HepG2 (cell line): ENCODE results near the gene MXRA7. TPM values are rescaled to one million over a fixed set of nuclear protein-coding genes. Genes with fewer than 3 reads are reported as not detected.
A peak's percentile ranks its signal among the peaks of the same experiment; 100 is the strongest.

Source experiments
- ATAD3A ChIP-seq: sonication (generic); formaldehyde crosslinking; IDR thresholded peaks from 2 replicates; pipeline ENCODE4 v1.4.0; 2020; ENCODE audit warnings: missing genetic modification reagents
- ATM ChIP-seq: fragments of 450-650 bp; IDR thresholded peaks from 2 replicates; pipeline ENCODE4 v1.7.1; 2017; ENCODE audit warnings: mild to moderate bottlenecking, borderline replicate concordance
- DMTF1 ChIP-seq: sonication (generic); formaldehyde crosslinking; IDR thresholded peaks from 2 replicates; pipeline ENCODE4 v1.4.0; 2020; ENCODE audit warnings: mild to moderate bottlenecking, missing genetic modification reagents
- GLI4 ChIP-seq: sonication (generic); formaldehyde crosslinking; IDR thresholded peaks from 2 replicates; pipeline ENCODE4 v1.5.1; 2020; ENCODE audit warnings: missing genetic modification reagents, mild to moderate bottlenecking, moderate library complexity, borderline replicate concordance
- HDAC1 ChIP-seq: sonication (generic); formaldehyde crosslinking; IDR thresholded peaks from 2 replicates; pipeline ENCODE4 v1.5.1; 2020; ENCODE audit warnings: mild to moderate bottlenecking, missing genetic modification reagents
- IRF2 ChIP-seq: IDR thresholded peaks from 2 replicates; pipeline ENCODE4 v1.6.1; 2018; ENCODE audit warnings: missing genetic modification reagents, missing compliant biosample characterization
- MBD4 ChIP-seq: IDR thresholded peaks from 2 replicates; pipeline ENCODE4 v1.6.1; 2012; ENCODE audit warnings: low read length, inconsistent platforms, borderline replicate concordance
- NR1H2 ChIP-seq: sonication (generic); formaldehyde crosslinking; IDR thresholded peaks from 2 replicates; pipeline ENCODE4 v1.8.1; 2022; ENCODE audit warnings: low read depth, missing genetic modification reagents, borderline replicate concordance
- ONECUT2 ChIP-seq: sonication (generic); formaldehyde crosslinking; IDR thresholded peaks from 2 replicates; pipeline ENCODE4 v1.4.0; 2020; ENCODE audit warnings: missing genetic modification reagents
- PAWR ChIP-seq: sonication (generic); formaldehyde crosslinking; IDR thresholded peaks from 2 replicates; pipeline ENCODE4 v1.4.0; 2020; ENCODE audit warnings: missing genetic modification reagents, mild to moderate bottlenecking, borderline replicate concordance
- SAP130 ChIP-seq: IDR thresholded peaks from 2 replicates; pipeline ENCODE4 v1.6.1; 2016; ENCODE audit warnings: low read depth
- SIN3B ChIP-seq: fragments of 150-350 bp; IDR thresholded peaks from 2 replicates; pipeline ENCODE4 v1.6.1; 2014; ENCODE audit warnings: low read length
- TFDP2 ChIP-seq: sonication (generic); formaldehyde crosslinking; IDR thresholded peaks from 2 replicates; pipeline ENCODE4 v1.4.0; 2020; ENCODE audit warnings: missing genetic modification reagents
- UBTF ChIP-seq: sonication (generic); formaldehyde crosslinking; IDR thresholded peaks from 2 replicates; pipeline ENCODE4 v1.4.0; 2020; ENCODE audit warnings: mild to moderate bottlenecking, missing genetic modification reagents
- ZBTB39 ChIP-seq: sonication (generic); formaldehyde crosslinking; IDR thresholded peaks from 2 replicates; pipeline ENCODE4 v1.5.0; 2020; ENCODE audit warnings: missing genetic modification reagents
- ZNF230 ChIP-seq: sonication (generic); formaldehyde crosslinking; IDR thresholded peaks from 2 replicates; pipeline ENCODE4 v1.4.0; 2020; ENCODE audit warnings: mild to moderate bottlenecking, missing genetic modification reagents
- ZNF570 ChIP-seq: sonication (generic); formaldehyde crosslinking; IDR thresholded peaks from 2 replicates; pipeline ENCODE4 v1.4.0; 2020; ENCODE audit warnings: mild to moderate bottlenecking, missing genetic modification reagents, borderline replicate concordance
- ZNF678 ChIP-seq: sonication (generic); formaldehyde crosslinking; IDR thresholded peaks from 2 replicates; pipeline ENCODE4 v1.4.0; 2020; ENCODE audit warnings: mild to moderate bottlenecking, missing genetic modification reagents
- ZNF790 ChIP-seq: sonication (generic); formaldehyde crosslinking; IDR thresholded peaks from 2 replicates; pipeline ENCODE4 v1.8.0; 2022; ENCODE audit warnings: missing genetic modification reagents, mild to moderate bottlenecking, borderline replicate concordance
- ZSCAN20 ChIP-seq: sonication (generic); formaldehyde crosslinking; IDR thresholded peaks from 2 replicates; pipeline ENCODE4 v1.4.0; 2020; ENCODE audit warnings: missing genetic modification reagents, mild to moderate bottlenecking, borderline replicate concordance
- polyA plus RNA-seq, 8 experiments: library from polyadenylated mRNA; depleted of rRNA in 3 of 8; stranded (reverse) in 7 of 8; unstranded in 1 of 8; fragments of >200 nt; fragmentation: Illumina TruSeq in 4 of 8; extraction: Trizol in 4 of 8; gene quantifications; 2 replicates each; pipeline versions ENCODE4 v1.2.1 to v1.2.3, GENCODE V29; 2011 to 2016; ENCODE audit warnings: low read depth in 4 of 8, missing spikeins in 1 of 8, mixed read lengths in 1 of 8; ENCODE audit not compliant: insufficient read depth in 1 of 8
- total RNA-seq, 5 experiments: library from RNA; depleted of rRNA; stranded (reverse); fragments of >200 nt; fragmentation: Illumina TruSeq; extraction: Trizol; gene quantifications; 2 replicates each; pipeline ENCODE4 v1.2.3, GENCODE V29; 2016; ENCODE audit warnings: low read depth in 1 of 5

MXRA7 gene
- total and polyA plus RNA-seq, 2 of the 13 experiments (the other 11 are each of a cell fraction or from before 2014, with no cell fraction given) = 44.8 to 112 TPM

- TF ChIP-seq ZNF230 (CRISPR knock-in tag) (0 out of 2 replicates have a peak, but pooled peaks have one; percentile 40), SAP130 (peak; percentile 97), GLI4 (CRISPR knock-in tag) (no peak), SIN3B (no peak), IRF2 (CRISPR knock-in tag) (peak; percentile 91), ATM (no peak), DMTF1 (CRISPR knock-in tag) (no peak), ZBTB39 (CRISPR knock-in tag) (no peak), ZNF790 (CRISPR knock-in tag) (no peak), PAWR (CRISPR knock-in tag) (no peak), TFDP2 (CRISPR knock-in tag) (0 out of 2 replicates have a peak, but pooled peaks have one; percentile 32), ZSCAN20 (no peak), ATAD3A (no peak), ONECUT2 (no peak), ZNF570 (no peak), UBTF (CRISPR knock-in tag) (peak; percentile 37; the same call in 1 of the 2 replicates), ZNF678 (CRISPR knock-in tag) (no peak), NR1H2 (CRISPR knock-in tag) (no peak), MBD4 (no peak), HDAC1 (CRISPR knock-in tag) (peak; percentile 88)
Measured at GRCh38 chr17:76691379-76692191, 19.2 kb downstream of the MXRA7 start (continued).
